HUES64 (cell line): ENCODE measurements around the gene PEAK1.

Experiments
- H3K27ac ChIP-seq: 2 replicates; pipeline ENCODE4 v1.7.0; 2013; ENCODE audit warnings: low read depth, low read length, inconsistent platforms
- H3K27me3 ChIP-seq: 2 replicates; pipeline ENCODE4 v1.6.1; 2013; ENCODE audit warnings: mild to moderate bottlenecking, low read length; ENCODE audit not compliant: insufficient read depth
- H3K36me3 ChIP-seq: 2 replicates; pipeline ENCODE4 v1.6.1; 2013; ENCODE audit warnings: mild to moderate bottlenecking, low read length; ENCODE audit not compliant: insufficient read depth
- H3K4me1 ChIP-seq: 2 replicates; pipeline ENCODE4 v1.6.1; 2013; ENCODE audit warnings: mild to moderate bottlenecking, low read length, moderate library complexity; ENCODE audit not compliant: insufficient read depth
- H3K4me3 ChIP-seq: 2 replicates; pipeline ENCODE4 v1.5.1; 2013; ENCODE audit warnings: mild to moderate bottlenecking, low read length, moderate library complexity
- H3K9ac ChIP-seq: 2 replicates; pipeline ENCODE4 v1.6.1; 2013; ENCODE audit warnings: mild to moderate bottlenecking, low read depth, low read length
- H3K9me3 ChIP-seq: 2 replicates; pipeline ENCODE4 v1.6.1; 2013; ENCODE audit warnings: low read depth, low read length; ENCODE audit not compliant: insufficient read depth
- WGBS: fragments of 150-250, 120-280 bp; methylation state at CpG from one replicate; pipeline ENCODE4 v1.1.7; 2013; ENCODE audit warnings: missing lambda C conversion rate; 5-methylcytosine and 5-hydroxymethylcytosine counted together

The PEAK1 gene

GRCh38 chr15:77123854-77124253, 296.1 kb downstream of the PEAK1 start:
- peaks cover 9% of the 10 kb centered on the region for H3K4me1 ChIP-seq
- no peak overlapping the region for H3K9ac ChIP-seq
- H3K27ac ChIP-seq = no peak overlapping the region
- no peaks in the 10 kb centered on the region for H3K9me3 ChIP-seq
- H3K36me3 ChIP-seq = no peaks in the 10 kb centered on the region
- no peaks in the 10 kb centered on the region for H3K27me3 ChIP-seq
- H3K4me3 ChIP-seq = no peak overlapping the region
- 93% methylated on average over 1 of the region's 1 CpG for WGBS

DNA sequence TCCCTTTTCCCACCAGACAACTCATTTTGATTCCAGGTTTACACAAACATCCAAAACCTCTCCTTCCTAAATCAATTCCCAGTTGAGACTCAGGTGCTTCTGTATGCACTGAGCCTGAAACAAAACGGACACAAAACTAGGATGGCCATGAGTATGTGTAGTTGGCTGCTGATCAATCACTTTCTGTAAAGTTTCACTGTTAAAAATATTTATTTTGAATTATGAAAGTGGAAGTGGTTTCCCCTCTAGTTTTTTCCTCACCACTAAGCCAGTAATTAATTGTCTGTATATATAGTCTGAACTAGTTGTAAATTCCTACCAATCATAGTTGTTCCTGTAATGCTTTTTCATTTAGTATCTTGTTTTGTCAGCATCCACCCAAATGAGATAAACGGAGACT, 297.3 kb downstream of the PEAK1 start:
- Histone ChIP-seq H3K4me3 (no peak overlapping the region), H3K27ac (no peak overlapping the region), H3K4me1 (peaks cover 9% of the 10 kb centered on the region), H3K27me3 (no peaks in the 10 kb centered on the region), H3K36me3 (no peaks in the 10 kb centered on the region), H3K9me3 (no peaks in the 10 kb centered on the region), H3K9ac (no peak overlapping the region)
- 91% methylated on average over 2 of the region's 2 CpGs for WGBS

GRCh38 chr15:77121599-77121998, 298.3 kb downstream of the PEAK1 start:
- Histone ChIP-seq H3K36me3 (no peaks in the 10 kb centered on the region), H3K4me1 (peaks cover 9% of the 10 kb centered on the region), H3K27me3 (no peaks in the 10 kb centered on the region), H3K9ac (no peak overlapping the region), H3K9me3 (no peaks in the 10 kb centered on the region), H3K27ac (no peak overlapping the region), H3K4me3 (no peak overlapping the region)
- 92% methylated on average over 1 of the region's 1 CpG for WGBS

GRCh38 chr15:77120576-77120975, 299.3 kb downstream of the PEAK1 start:
- 73% methylated on average over 4 of the region's 4 CpGs for WGBS
- no peaks in the 10 kb centered on the region for H3K36me3 ChIP-seq
- H3K4me1 ChIP-seq = peaks cover 9% of the 10 kb centered on the region
- no peaks in the 10 kb centered on the region for H3K27me3 ChIP-seq
- no peak overlapping the region for H3K9ac ChIP-seq
- H3K27ac ChIP-seq = no peak overlapping the region
- no peak overlapping the region for H3K4me3 ChIP-seq
- H3K9me3 ChIP-seq = no peaks in the 10 kb centered on the region

DNA sequence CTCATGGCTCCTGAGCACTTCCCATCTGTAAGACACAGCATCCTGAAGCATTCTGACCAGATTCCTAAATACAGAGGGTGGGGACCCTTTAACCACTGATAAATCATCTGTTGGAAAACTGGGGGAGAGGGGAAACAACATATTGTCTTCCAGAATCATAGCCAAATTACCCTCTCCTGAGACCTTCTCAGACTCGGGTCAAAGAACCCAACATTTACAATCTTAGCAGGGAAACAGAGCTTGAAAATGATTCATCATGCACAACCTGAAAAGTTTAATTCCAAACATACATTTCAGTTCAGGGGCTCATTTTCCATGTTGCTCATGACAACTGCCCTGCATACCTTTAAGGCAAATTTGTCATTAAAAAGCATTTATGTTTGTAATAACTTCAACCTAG, 300.5 kb downstream of the PEAK1 start:
- no peak overlapping the region for H3K27ac ChIP-seq
- H3K4me3 ChIP-seq = no peak overlapping the region
- H3K27me3 ChIP-seq = no peaks in the 10 kb centered on the region
- WGBS = 82% methylated on average over 1 of the region's 1 CpG
- peaks cover 9% of the 10 kb centered on the region for H3K4me1 ChIP-seq
- no peak overlapping the region for H3K9ac ChIP-seq
- H3K9me3 ChIP-seq = no peaks in the 10 kb centered on the region
- peaks cover 5% of the 10 kb centered on the region; the same call in 1 of the 2 replicates for H3K36me3 ChIP-seq

- Histone ChIP-seq H3K4me3 (no peak overlapping the region), H3K9me3 (no peaks in the 10 kb centered on the region), H3K9ac (no peak overlapping the region), H3K27me3 (no peaks in the 10 kb centered on the region), H3K36me3 (peaks cover 7% of the 10 kb centered on the region; the same call in 1 of the 2 replicates), H3K27ac (no peak overlapping the region), H3K4me1 (peaks cover 9% of the 10 kb centered on the region)
- WGBS = 78% methylated on average over 3 of the region's 3 CpGs
These were observed 301.0 kb downstream of the PEAK1 start for GRCh38 chr15:77118882-77119321.

DNA sequence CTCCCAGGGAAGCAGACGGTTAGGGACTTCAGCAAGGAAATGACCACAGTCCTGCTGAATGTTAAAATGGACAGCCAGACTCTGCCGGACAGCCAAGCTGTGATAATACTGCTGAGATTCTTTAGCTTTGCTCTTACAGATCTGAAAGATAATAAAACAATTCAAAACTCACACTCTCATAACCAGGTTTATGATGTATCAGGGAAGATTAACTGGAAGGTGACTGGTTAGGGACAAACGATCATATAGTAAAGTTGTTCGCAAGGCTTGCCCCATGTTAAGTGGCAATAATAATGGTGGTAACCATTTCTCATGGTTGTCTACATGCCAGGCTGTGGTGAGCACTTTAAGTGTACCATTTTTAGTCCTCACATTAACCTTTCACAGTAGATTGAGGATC, 304.7 kb downstream of the PEAK1 start:
- 99% methylated on average over 4 of the region's 4 CpGs for WGBS
- no peak overlapping the region for H3K4me3 ChIP-seq
- no peak overlapping the region for H3K9ac ChIP-seq
- no peaks in the 10 kb centered on the region for H3K9me3 ChIP-seq
- peaks cover 11% of the 10 kb centered on the region; the same call in 1 of the 2 replicates for H3K36me3 ChIP-seq
- H3K27ac ChIP-seq = no peak overlapping the region
- 0 out of 2 replicates have a peak, but pooled peaks cover under 1% of the 10 kb centered on the region for H3K4me1 ChIP-seq
- H3K27me3 ChIP-seq = no peaks in the 10 kb centered on the region

DNA sequence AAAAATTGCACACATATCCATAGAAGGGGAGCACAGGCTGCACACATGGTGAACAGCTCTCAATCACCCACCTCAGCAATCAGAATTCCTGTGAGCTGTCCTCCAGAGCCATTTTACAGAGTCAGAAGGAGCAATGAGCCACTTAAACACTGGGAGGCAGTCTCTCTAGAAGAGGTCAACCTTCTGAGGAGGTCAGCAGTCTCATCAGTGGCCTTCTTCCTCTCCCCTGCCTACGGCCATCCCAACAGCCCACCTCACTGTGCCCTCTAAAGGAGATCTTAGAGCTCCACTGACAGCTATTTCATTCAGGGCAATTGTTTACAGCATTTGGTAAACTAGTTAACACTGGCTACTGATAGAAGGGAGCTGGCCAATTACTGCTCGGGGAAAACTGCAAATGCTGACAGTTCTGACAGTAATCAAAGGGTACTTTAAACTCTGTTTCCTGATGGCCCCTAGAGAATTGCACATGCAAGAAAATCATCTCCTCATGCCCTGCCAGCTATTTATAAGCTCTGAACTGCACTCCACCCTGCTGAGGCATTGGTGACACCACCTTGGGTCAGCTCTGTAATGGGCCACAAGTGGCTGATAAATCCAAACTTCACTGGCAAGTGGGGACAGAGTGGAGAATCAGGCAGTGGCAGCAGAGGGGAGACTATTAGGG, 306.9 kb downstream of the PEAK1 start:
- H3K4me1 ChIP-seq = no peaks in the 10 kb centered on the region
- WGBS = 65% methylated on average over 2 of the region's 2 CpGs
- no peak overlapping the region for H3K9ac ChIP-seq
- no peaks in the 10 kb centered on the region for H3K27me3 ChIP-seq
- no peak overlapping the region for H3K27ac ChIP-seq
- no peak overlapping the region for H3K4me3 ChIP-seq
- peaks cover 11% of the 10 kb centered on the region; the same call in 1 of the 2 replicates for H3K36me3 ChIP-seq
- no peaks in the 10 kb centered on the region for H3K9me3 ChIP-seq

DNA sequence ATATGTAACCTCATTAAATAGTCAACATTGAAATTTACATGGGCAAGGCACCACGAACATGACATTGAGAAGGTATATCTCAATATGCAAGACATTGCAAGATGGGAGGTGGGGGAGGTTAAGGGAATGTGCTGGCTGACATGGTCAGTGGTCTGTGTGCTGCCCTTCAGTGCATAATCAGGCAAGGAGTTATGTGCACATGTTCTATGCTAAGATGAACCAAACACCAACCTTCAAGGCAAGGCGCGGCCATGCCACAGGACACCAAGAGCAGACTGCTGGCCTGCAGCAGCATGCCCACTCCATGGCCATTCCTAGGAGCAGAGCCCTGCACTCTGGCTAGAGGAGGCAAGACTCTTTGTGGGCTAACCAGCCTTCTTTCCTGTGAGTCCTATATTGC, 308.1 kb downstream of the PEAK1 start:
- Histone ChIP-seq H3K4me3 (no peak overlapping the region), H3K36me3 (peaks cover 11% of the 10 kb centered on the region; the same call in 1 of the 2 replicates), H3K4me1 (no peaks in the 10 kb centered on the region), H3K9ac (no peak overlapping the region), H3K9me3 (no peaks in the 10 kb centered on the region), H3K27ac (no peak overlapping the region), H3K27me3 (no peaks in the 10 kb centered on the region)
- 98% methylated on average over 3 of the region's 3 CpGs for WGBS

DNA sequence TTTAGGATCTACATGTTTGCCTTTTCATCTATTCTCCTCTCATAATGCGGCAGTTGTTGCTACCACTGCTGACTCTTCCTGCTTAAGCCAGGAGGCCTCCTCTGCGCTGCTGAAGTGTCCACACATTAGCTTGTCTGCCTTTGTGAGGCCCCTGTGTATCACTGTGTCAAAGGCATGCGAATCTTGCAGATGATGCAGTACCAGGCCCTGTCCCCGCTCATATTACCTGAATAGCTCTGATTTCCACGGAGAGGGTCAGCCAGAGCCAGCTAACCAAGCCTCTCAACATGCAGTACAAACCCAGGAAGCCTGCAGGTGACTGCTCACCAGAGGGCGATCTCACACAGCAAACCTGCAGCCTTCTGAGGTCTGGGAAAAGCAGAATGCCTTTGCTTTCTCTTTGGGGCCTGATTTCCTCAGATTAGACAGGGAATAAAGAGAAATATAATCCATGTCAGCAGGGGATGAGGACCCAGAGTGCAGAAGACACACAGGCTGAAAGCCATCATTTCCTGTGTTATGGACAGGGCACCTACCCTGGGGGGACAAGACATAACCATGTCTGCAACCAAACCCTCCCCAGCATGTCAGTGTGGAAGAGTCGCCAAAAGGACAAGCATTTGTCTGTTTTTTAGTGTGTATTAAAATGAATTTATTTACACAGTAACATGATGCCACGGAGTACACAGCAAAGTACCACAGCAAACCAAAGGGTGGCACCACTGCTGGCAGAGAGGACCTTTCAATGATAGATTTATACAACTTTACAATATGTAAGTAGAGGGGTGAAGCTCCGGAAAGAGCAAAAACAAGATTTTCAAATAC, 312.2 kb downstream of the PEAK1 start:
- no peaks in the 10 kb centered on the region for H3K27me3 ChIP-seq
- no peaks in the 10 kb centered on the region for H3K9me3 ChIP-seq
- H3K36me3 ChIP-seq = no peaks in the 10 kb centered on the region
- no peak overlapping the region for H3K9ac ChIP-seq
- WGBS = 56% methylated on average over 9 of the region's 9 CpGs
- H3K27ac ChIP-seq = no peak overlapping the region
- no peak overlapping the region for H3K4me3 ChIP-seq
- no peaks in the 10 kb centered on the region for H3K4me1 ChIP-seq

GRCh38 chr15:77107068-77107467, 312.8 kb downstream of the PEAK1 start:
- Histone ChIP-seq H3K9me3 (no peaks in the 10 kb centered on the region), H3K27ac (no peak overlapping the region), H3K36me3 (no peaks in the 10 kb centered on the region), H3K9ac (no peak overlapping the region), H3K4me1 (no peaks in the 10 kb centered on the region), H3K4me3 (no peak overlapping the region), H3K27me3 (no peaks in the 10 kb centered on the region)
- 85% methylated on average over 2 of the region's 2 CpGs for WGBS
